ENCODE results near the gene PTGER2. TPM values are rescaled to one million over a fixed set of nuclear protein-coding genes. Genes with fewer than 3 reads are reported as not detected.

PTGER2 gene, protein sequence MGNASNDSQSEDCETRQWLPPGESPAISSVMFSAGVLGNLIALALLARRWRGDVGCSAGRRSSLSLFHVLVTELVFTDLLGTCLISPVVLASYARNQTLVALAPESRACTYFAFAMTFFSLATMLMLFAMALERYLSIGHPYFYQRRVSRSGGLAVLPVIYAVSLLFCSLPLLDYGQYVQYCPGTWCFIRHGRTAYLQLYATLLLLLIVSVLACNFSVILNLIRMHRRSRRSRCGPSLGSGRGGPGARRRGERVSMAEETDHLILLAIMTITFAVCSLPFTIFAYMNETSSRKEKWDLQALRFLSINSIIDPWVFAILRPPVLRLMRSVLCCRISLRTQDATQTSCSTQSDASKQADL
- total RNA-seq (ENCODE audit: insufficient read depth, low replicate concordance): 2.9 TPM

GRCh38 chr14:52313903-52314594 is at the start of gene PTGER2:
Gene PTGER2 (plus strand): TSS chr14:52314312. CDS start chr14:52314549, 237 bp downstream.
- peak; percentile 55 for DNase-seq (ENCODE audit: low spot score)

DNA sequence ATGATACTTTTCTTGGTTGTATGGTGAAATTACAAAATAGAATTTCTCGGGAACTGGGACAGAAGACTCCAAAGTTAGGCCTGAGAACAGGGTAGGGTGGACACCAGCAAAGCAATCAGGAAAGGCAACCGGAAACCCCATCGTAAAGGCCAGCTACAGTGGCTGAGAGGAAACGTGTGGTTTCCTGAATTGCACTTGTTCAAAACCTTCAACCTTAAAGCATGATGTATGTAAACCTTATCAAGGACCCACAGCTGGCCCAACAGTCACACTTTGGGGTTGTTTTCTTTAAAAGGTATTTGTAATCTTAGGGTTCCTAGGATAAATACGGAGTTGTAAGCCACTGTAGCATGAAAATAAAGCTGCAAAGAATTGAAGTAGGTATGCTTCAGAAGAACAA is 48.9 kb upstream of the PTGER2 start:
- DNase-seq (ENCODE audit: low spot score): no peak

GRCh38 chr14:52266179-52266578 is 47.9 kb upstream of the PTGER2 start:
- peak; percentile 30 for DNase-seq (ENCODE audit: low spot score)

DNA sequence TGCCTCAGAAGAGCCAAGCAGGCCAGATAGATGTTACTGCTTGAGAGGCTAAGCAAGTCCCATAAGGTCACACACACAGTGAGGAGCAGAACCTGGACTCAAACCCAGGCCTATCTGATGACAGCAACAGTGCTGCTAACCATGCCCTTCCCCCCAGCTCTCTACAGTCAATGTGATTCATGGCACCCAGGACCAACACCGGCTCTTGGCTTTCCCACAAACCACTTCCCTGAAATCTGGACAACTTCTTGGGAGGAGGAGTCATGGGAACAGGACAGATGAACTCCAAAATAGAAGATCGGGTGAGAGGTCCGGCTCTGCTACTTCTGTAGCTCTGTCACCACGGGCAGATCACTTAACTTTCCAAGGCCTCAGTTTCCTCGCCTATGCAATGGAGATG is 47.3 kb upstream of the PTGER2 start:
- DNase-seq (ENCODE audit: low spot score): no peak

- peak; percentile 35 for DNase-seq (ENCODE audit: low spot score)
These were observed 46.4 kb upstream of the PTGER2 start, which contains the start of gene PTGDR for GRCh38 chr14:52267501-52268278. Gene PTGDR (plus strand): TSS chr14:52267698. CDS start chr14:52267815, 117 bp downstream.

GRCh38 chr14:52268279-52269061 is 45.6 kb upstream of the PTGER2 start:
- no peak for DNase-seq (ENCODE audit: low spot score)

DNA sequence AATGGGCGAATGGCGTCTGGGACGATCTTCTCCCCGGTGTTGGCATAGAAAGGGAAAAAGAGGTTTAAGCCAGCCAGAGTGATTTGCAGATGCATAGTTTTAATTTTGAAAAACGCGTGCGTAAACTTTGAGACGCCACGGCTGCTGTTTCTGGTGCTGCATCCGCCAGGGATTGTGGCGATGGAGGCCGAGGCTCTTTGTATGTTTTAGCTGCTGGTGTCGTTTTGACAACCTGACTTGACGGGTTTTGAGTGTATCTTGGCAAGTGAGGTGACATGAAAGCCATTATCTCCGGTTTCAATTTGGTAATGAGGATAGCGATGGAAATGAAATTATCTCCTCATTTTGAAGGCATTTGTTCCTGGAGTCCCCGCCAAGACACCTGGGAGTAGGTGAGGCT is 45.0 kb upstream of the PTGER2 start:
- DNase-seq (ENCODE audit: low spot score): no peak

- no peak for DNase-seq (ENCODE audit: low spot score)
These were observed 44.1 kb upstream of the PTGER2 start for GRCh38 chr14:52269982-52270381.

DNA sequence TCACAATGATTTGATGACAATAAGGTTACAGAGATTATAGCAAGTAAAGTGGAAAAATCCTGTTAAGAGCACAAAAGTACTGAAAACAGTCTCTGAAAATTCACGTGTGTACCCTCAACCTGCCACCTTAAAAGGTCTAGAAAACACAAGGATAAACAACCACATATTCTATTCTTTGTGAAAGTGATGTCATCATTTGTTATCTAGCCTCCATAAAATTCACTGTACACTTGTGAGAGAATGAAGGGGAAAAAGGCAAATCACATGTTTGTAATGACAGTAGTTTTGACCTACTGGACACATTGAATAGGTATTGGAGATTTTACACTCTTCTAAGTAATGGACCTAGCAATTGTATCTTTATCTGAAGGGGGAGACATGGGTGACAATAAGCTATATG is 42.6 kb upstream of the PTGER2 start:
- no peak for DNase-seq (ENCODE audit: low spot score)

DNA sequence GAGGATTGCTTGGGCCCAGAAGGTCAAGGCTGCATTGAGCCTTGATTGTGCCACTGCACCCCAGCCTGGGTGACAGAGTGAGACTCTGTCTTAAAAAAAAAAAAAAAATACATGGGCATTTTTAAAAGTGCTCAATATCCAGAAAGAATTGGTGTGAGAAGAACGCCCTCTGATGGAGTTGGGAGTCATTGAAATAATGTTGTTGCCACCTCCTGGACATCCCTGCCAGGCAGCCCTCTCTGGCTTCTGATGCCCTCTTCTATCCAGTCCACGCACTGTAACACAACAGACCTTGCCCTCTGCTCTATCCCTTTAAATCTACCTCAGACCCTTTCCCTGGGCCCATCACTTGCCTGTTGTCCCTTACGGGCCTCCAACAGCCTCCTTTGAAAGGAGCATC is 41.7 kb upstream of the PTGER2 start:
- no peak for DNase-seq (ENCODE audit: low spot score)

GRCh38 chr14:52275372-52275771 is 38.7 kb upstream of the PTGER2 start:
- no peak for DNase-seq (ENCODE audit: low spot score)

DNA sequence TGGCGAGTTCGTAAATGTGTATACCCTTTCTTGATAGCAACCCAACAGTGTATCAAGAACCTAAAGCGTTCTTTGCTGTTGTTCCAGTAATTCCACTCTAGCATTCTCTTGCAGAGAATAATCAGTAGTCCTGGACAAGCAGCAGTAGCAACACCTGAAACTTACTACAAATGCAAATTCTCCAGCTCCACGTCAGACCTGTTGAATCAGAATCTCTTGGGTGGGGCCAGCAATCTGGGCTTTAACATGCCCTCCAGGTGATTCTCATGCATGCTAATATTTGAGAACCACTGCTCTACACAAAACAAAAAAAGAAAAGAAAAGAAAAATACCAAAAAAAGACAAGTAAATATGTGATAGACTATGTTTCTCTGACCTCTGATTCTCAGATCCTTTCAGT is 36.6 kb upstream of the PTGER2 start:
- no peak for DNase-seq (ENCODE audit: low spot score)

GRCh38 chr14:52279408-52279807 is 34.7 kb upstream of the PTGER2 start:
- DNase-seq (ENCODE audit: low spot score): no peak

DNA sequence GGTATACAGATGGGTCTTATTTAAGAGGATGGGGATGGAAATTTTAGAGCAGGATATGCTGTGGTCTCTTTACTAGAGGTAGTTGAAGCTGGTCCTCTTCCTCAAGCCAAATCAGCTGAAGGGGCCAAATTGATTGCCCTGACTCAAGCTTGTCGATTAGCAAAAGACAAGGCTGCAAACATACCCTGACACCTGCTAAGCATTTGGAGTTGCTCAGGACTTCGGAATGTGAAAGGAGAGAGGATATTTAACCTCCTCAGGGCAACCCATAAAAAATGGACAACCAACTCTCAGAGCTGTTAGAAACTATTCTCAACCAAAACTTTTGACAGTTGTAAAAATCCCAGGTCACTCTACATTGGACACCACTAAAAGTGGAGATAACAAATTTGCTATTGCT is 31.0 kb upstream of the PTGER2 start:
- no peak for DNase-seq (ENCODE audit: low spot score)

- no peak for DNase-seq (ENCODE audit: low spot score)
These were observed 27.2 kb upstream of the PTGER2 start for GRCh38 chr14:52286661-52287649.

DNA sequence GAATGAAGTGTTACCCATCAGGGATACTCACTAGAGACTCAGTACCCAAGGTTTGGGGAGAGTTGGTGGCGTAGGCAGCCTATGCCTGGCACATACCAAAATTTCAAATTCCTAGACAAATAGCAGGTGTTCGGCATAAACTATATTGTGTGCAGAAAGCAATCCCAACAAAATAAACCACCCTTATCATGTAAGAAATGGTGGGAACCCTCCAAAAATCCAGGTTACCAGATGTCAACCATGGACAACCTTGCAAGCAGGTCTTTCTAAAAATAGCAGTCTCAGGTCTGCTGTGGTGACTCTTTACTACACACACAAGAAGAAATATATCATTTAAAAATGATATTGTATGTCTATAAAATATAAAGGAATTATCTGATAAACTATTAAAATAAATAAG is 17.7 kb upstream of the PTGER2 start:
- no peak for DNase-seq (ENCODE audit: low spot score)

- no peak for DNase-seq (ENCODE audit: low spot score)
These were observed 15.3 kb upstream of the PTGER2 start for GRCh38 chr14:52298795-52299194.

GRCh38 chr14:52299692-52300278 is 14.3 kb upstream of the PTGER2 start:
- peak; percentile 57 for DNase-seq (ENCODE audit: low spot score)

- no peak for DNase-seq (ENCODE audit: low spot score)
These were observed 10.9 kb upstream of the PTGER2 start for GRCh38 chr14:52303236-52303635.
